Raji (cell line): ENCODE data around the gene SLC29A3.

Experiments used
- POLR2A ChIP-seq: IDR thresholded peaks from 2 replicates; pipeline ENCODE4 v1.6.1; 2011; ENCODE audit warnings: low read depth, low read length, control low read depth; ENCODE audit not compliant: insufficient read depth

Gene SLC29A3

GRCh38 chr10:71342573-71343391 is 23.7 kb downstream of the SLC29A3 start:
- no peak for TF ChIP-seq POLR2A

DNA sequence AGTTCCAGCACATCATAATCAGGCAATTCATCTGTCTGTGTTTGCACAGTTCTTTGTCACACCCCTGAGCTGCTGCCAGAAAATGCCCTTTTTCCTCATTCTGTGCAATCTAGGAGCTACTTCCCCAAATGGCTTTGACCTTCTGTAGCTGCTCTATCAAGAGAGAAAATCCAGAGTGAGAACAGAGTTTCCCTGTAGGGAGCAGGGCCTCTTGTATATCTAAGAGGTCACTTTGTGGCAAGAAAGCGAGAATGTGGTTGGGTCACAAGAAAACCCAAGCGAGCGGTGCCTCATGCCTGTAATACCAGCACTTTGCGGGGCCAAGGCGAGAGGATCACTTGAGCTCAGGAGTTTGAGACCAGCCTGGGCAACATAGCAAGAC is 24.3 kb downstream of the SLC29A3 start:
- no peak for TF ChIP-seq POLR2A

GRCh38 chr10:71344154-71344925 is 25.3 kb downstream of the SLC29A3 start:
- TF ChIP-seq POLR2A: no peak

DNA sequence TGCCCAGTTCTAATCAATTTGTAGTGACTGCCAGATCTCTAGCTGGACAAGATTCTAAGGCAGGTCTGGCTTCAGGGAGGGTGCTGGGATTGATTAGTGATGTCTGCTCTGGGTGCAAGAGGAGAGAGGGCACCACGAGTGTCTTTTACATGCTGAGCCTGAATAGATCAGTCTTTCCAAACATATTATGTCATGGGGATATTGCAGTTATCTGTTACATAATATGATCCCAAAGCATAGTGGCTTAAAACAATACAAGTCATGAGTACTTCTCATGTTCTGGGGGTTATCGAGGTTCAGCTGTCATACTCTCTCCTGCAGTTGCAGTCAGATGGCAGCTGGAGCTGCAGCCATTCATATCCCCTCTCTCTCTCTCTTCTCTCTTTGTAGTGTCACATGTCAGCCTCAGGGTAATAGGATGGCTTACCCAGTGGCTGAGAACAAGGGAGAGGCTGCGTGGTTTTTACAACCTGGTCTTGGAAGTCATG is 26.0 kb downstream of the SLC29A3 start:
- no peak for TF ChIP-seq POLR2A

- no peak for TF ChIP-seq POLR2A
These were observed 26.6 kb downstream of the SLC29A3 start for GRCh38 chr10:71345694-71346093.

GRCh38 chr10:71346731-71347130 is 27.7 kb downstream of the SLC29A3 start:
- no peak for TF ChIP-seq POLR2A

DNA sequence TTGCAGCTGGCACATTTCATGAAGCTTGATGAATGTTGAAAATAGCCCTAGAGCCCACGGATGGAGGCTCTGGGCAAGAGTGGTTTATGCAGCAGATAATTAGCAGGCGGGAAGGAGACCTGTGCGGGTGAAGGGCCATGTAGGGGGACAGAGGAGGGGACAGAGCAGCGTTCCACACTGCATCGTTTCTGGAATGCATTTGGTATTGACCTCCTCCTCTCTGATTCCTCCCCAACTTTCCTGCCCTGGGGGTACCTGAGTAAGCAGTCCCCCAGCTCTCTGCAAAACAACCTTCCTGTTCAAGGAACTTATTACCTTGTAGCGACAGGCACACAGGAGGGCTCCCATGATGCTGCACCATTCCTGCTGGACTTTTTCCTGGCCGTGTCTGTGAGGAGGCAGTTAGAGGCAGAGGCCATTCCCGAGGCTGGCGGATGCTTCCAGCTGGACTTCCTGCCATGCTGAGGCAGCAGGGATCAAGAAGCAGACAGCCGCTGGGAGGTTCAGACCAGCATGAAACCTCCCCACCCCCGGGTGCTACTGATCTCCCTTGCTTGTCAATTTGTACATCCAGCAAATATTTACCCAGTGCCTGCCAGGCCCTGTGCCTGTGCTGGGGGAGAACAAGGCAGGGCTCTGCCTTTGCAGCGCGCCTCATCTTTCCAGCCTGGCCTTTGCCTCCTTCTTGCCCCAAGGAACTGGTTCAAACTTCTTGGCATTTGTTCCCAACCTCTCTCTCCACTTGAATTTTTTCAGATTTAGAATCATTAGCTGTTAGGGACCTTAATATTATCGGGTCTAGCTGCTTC is 28.7 kb downstream of the SLC29A3 start:
- no peak for TF ChIP-seq POLR2A

GRCh38 chr10:71348850-71349249 is 29.8 kb downstream of the SLC29A3 start:
- no peak for TF ChIP-seq POLR2A

DNA sequence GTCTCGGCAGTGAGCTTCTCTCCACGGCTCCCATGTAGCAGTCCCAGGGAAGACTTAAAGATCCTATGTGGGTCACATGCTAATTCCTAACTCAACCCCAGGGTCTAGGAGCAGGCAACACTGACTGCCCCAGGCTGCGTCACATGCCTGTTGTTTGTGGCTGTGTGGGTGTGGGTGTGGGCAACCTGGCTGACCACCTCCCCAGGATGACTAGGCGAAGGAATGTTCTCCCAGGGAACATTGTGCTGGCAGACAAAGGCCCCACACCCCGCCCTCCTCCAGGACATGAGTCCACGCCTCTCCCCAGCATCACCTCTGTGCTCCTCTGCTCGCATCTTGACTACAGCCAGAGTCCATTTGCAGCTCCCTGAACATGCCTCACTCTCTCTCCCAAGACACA is 30.3 kb downstream of the SLC29A3 start:
- no peak for TF ChIP-seq POLR2A

- no peak for TF ChIP-seq POLR2A
These were observed 32.0 kb downstream of the SLC29A3 start for GRCh38 chr10:71351087-71351486.

DNA sequence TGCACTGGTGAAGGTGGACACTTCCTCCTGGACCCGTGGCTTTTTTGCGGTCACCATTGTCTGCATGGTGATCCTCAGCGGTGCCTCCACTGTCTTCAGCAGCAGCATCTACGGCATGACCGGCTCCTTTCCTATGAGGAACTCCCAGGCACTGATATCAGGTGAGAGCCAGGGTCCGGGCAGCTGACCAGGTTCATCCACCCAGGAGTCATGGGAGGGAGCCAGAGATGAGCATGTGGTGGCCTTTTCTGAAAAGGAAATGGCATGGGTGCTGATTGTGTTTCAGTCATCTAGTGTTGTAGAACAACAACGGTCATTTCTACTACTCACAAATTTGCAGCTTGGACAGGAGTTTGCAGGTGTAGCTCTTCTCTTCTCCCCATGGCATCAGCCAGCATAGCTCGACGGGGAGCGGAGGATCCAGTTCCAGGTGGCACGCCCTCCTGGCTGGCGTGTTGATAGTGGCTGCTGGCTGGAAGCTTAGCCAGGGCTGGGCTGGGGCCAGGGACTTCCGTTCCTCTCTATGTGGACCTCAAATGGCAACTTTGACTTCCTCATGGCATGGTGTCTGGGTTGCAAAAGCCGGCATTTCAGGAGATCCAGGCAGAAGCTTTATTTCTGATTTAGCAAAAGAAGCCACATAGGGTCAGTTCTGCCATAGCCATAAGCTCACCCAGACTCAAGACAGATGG is 32.7 kb downstream of the SLC29A3 start:
- TF ChIP-seq POLR2A: no peak

- no peak for TF ChIP-seq POLR2A
These were observed 34.6 kb downstream of the SLC29A3 start for GRCh38 chr10:71353639-71354038.

GRCh38 chr10:71354776-71355175 is 35.7 kb downstream of the SLC29A3 start:
- TF ChIP-seq POLR2A: no peak

- no peak for TF ChIP-seq POLR2A
These were observed 36.8 kb downstream of the SLC29A3 start for GRCh38 chr10:71355886-71356285.

DNA sequence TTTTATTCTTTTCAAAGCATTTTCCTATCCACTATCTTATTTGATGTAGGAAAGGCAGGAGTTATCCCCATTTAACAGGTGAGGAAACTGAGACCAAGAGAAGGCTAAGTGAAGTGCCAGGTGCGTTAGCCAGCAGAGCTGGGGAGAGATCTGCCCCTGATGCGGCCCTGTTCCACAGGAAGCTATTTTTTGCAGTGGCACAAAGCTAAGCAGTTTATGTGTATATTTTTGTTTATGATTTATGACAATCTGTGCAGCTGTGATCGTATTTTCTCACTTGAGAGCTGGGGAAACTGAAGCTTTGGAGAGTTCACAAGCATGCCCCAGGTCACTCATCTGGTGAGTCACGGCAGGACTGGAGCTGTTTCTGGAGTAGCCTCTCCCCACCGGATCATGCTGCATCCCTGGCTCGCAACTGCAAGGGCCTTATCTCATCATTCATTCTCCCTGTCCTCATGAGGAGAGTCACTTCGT is 38.8 kb downstream of the SLC29A3 start:
- no peak for TF ChIP-seq POLR2A
